Measurements from ENCODE around the gene OTUB1. TPM values are rescaled to one million over a fixed set of nuclear protein-coding genes. Genes with fewer than 3 reads are reported as not detected.
A peak's percentile ranks its signal among the peaks of the same experiment; 100 is the strongest.

OTUB1 gene
- total RNA-seq, 4 donors from 2014 or later, result 47.7 to 70.4 (median 53.2) TPM

- ATAC-seq, result no peak
- Histone ChIP-seq H3K4me1 (peaks cover 0 to 42% (median 10%) of the 10 kb centered on the region in 3 donors), H3K4me3 (no peak overlapping the region), H3K9me3 (no peaks in the 10 kb centered on the region), H3K36me3 (no peaks in the 10 kb centered on the region), H3K27ac (no peak overlapping the region), H3K27me3 (no peaks in the 10 kb centered on the region)
- TF ChIP-seq CTCF (IDR thresholded peaks at IDR 0.05) (no peak), POLR2AphosphoS5 (IDR thresholded peaks at IDR 0.05) (no peak), EP300 (IDR thresholded peaks at IDR 0.05) (no peak), POLR2A (IDR thresholded peaks at IDR 0.05) (no peak)
- WGBS, 2 donors (ENCODE audit: low coverage in 1 of 2), result 78 to 82% methylated on average over 6 of the region's 6 CpGs
Measured at GRCh38 chr11:63940786-63941185, 45.5 kb upstream of the OTUB1 start.

GRCh38 chr11:63941901-63942300 lies 44.3 kb upstream of the OTUB1 start:
- Histone ChIP-seq H3K9me3 (no peaks in the 10 kb centered on the region), H3K36me3 (peaks cover 0 to 9% of the 10 kb centered on the region in 2 donors), H3K27ac (no peak overlapping the region), H3K4me3 (no peak overlapping the region), H3K4me1 (peaks cover 0 to 47% (median 10%) of the 10 kb centered on the region in 3 donors), H3K27me3 (no peaks in the 10 kb centered on the region)
- 76 to 79% methylated on average over 4 of the region's 4 CpGs for WGBS, 2 donors (ENCODE audit: low coverage in 1 of 2)
- no peak for ATAC-seq
- no peak for TF ChIP-seq CTCF (IDR thresholded peaks at IDR 0.05)
- TF ChIP-seq EP300 (IDR thresholded peaks at IDR 0.05), result no peak
- TF ChIP-seq POLR2A (IDR thresholded peaks at IDR 0.05), result no peak
- TF ChIP-seq POLR2AphosphoS5 (IDR thresholded peaks at IDR 0.05), result no peak

- WGBS, 2 donors (ENCODE audit: low coverage in 1 of 2), result 82% methylated on average over 2 of the region's 3 CpGs; no CpG with 5 or more reads in 1 of the 2 donors
Measured at GRCh38 chr11:63942803-63943202, 43.4 kb upstream of the OTUB1 start.

GRCh38 chr11:63944987-63945386 lies 41.3 kb upstream of the OTUB1 start:
- Histone ChIP-seq H3K4me1 (peaks cover 0 to 29% (median 6%) of the 10 kb centered on the region in 3 donors), H3K27ac (peak overlapping the region; percentile 2 to 77 (median 74)), H3K9me3 (no peaks in the 10 kb centered on the region), H3K36me3 (peaks cover 0 to 36% of the 10 kb centered on the region in 2 donors), H3K4me3 (no peak overlapping the region), H3K27me3 (no peaks in the 10 kb centered on the region)
- peak; percentile 12 for ATAC-seq
- WGBS, 2 donors (ENCODE audit: low coverage in 1 of 2), result 34 to 38% methylated on average over 4 to 5 of the region's 8 CpGs
- TF ChIP-seq POLR2AphosphoS5 (IDR thresholded peaks at IDR 0.05) (no peak), EP300 (IDR thresholded peaks at IDR 0.05) (no peak), POLR2A (IDR thresholded peaks at IDR 0.05) (no peak), CTCF (IDR thresholded peaks at IDR 0.05) (no peak)

More at GRCh38 chr11:63942803-63943202, 43.4 kb upstream of the OTUB1 start:
- Histone ChIP-seq H3K4me3 (no peak overlapping the region), H3K36me3 (peaks cover 0 to 18% of the 10 kb centered on the region in 2 donors), H3K4me1 (peaks cover 0 to 46% (median 10%) of the 10 kb centered on the region in 3 donors), H3K27ac (no peak overlapping the region), H3K27me3 (no peaks in the 10 kb centered on the region), H3K9me3 (no peaks in the 10 kb centered on the region)
- ATAC-seq, result no peak
- TF ChIP-seq POLR2A (IDR thresholded peaks at IDR 0.05), result no peak
- TF ChIP-seq EP300 (IDR thresholded peaks at IDR 0.05), result no peak
- no peak for TF ChIP-seq CTCF (IDR thresholded peaks at IDR 0.05)
- TF ChIP-seq POLR2AphosphoS5 (IDR thresholded peaks at IDR 0.05), result no peak

- Histone ChIP-seq H3K27ac (peak overlapping the region; percentile 2 to 77 (median 74)), H3K4me1 (peaks cover 0 to 23% (median 6%) of the 10 kb centered on the region in 3 donors), H3K27me3 (no peaks in the 10 kb centered on the region), H3K4me3 (peak overlapping the region in 1 of 2 donors; percentile 32), H3K9me3 (no peaks in the 10 kb centered on the region), H3K36me3 (peaks cover 0 to 43% of the 10 kb centered on the region in 2 donors)
- WGBS, 2 donors (ENCODE audit: low coverage in 1 of 2), result 14 to 17% methylated on average over 4 to 8 of the region's 14 CpGs
- peak; percentile 89 for ATAC-seq
- peak in 3 of 4 experiments; percentile 92 to 94 (median 92) for TF ChIP-seq CTCF (IDR thresholded peaks at IDR 0.05)
- no peak for TF ChIP-seq POLR2A (IDR thresholded peaks at IDR 0.05)
- no peak for TF ChIP-seq EP300 (IDR thresholded peaks at IDR 0.05)
- TF ChIP-seq POLR2AphosphoS5 (IDR thresholded peaks at IDR 0.05), result no peak
Measured at GRCh38 chr11:63945477-63946163, 40.6 kb upstream of the OTUB1 start.
